Embryonic facial prominence (tissue), 1 donor: ENCODE measurements around the gene GPR179.

Experiments used
- DNase-seq: peaks from one replicate; pipeline ENCODE4 v3.0.0-alpha.2; 2016; ENCODE audit errors: extremely low spot score

Gene GPR179, protein sequence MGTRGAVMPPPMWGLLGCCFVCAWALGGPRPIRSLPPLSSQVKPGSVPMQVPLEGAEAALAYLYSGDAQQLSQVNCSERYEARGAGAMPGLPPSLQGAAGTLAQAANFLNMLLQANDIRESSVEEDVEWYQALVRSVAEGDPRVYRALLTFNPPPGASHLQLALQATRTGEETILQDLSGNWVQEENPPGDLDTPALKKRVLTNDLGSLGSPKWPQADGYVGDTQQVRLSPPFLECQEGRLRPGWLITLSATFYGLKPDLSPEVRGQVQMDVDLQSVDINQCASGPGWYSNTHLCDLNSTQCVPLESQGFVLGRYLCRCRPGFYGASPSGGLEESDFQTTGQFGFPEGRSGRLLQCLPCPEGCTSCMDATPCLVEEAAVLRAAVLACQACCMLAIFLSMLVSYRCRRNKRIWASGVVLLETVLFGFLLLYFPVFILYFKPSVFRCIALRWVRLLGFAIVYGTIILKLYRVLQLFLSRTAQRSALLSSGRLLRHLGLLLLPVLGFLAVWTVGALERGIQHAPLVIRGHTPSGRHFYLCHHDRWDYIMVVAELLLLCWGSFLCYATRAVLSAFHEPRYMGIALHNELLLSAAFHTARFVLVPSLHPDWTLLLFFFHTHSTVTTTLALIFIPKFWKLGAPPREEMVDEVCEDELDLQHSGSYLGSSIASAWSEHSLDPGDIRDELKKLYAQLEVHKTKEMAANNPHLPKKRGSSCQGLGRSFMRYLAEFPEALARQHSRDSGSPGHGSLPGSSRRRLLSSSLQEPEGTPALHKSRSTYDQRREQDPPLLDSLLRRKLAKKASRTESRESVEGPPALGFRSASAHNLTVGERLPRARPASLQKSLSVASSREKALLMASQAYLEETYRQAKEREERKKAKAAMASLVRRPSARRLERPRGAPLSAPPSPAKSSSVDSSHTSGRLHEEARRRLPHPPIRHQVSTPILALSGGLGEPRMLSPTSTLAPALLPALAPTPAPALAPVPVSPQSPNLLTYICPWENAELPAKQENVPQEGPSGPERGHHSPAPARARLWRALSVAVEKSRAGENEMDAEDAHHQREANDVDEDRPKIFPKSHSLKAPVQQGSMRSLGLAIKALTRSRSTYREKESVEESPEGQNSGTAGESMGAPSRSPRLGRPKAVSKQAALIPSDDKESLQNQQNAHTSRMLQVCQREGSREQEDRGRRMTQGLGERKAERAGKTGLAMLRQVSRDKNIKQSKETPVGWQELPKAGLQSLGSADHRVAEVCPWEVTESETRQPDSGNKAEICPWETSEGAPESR (N-terminal part only)

DNA sequence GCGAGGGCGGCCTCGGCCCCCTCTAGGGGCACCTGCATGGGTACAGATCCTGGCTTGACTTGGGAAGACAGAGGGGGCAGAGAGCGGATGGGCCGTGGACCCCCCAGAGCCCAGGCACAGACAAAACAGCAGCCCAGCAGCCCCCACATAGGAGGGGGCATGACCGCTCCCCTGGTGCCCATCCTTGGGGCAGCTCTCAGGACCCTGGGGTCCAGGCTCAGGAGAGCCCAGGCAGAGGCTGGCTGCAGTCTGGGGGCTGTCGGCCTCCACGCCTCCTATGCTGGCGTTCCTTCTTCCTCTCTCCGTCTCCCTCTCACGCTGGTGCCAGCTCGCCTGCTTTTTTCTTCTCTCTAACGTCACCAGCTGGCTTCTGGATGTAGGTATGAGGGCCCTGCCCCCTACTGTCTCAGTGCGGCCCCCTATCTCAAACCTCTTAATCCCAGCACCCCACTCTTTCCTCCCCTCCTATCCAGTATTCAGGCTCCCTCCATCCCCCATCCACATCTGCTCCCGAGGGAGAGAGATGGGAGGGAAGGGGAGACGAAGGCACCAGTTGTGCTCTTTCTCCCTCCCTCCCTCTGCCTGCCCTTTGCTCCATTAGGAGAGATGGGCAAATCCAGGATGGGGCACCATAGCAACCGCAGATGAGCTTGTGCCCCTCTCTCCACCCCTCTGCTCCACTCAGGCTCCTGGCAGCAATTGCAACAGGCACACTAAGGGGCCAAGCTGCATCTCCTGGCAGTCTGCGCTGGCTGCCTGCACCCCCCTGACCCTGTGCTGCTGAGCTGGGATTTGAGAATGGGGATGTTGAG is at the start of gene GPR179:
GPR179 (minus strand) TSS at position 349 of the 812 bp plus-strand sequence; CDS start at position 182, 167 bp downstream.
- DNase-seq = no peak

DNA sequence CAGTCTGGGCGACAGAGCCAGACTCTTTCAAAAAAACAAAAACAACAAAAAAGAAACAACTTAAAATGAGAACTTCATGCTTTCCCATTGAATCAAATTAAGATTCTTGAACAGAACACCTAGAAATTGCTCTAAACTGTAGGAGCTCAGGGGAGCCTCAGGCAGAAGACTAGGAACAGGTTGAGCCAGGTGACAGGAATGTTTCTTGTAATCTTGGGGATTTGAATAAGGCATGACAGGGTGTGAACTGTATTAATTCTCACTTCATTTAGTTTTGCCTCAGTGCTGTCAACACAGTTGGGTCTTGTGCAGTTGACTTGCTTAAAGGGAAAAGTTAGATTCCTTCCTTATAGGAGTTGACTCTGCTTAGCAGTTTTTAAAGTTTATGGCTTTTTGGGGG is 35.7 kb upstream of the GPR179 start:
- DNase-seq = no peak

DNA sequence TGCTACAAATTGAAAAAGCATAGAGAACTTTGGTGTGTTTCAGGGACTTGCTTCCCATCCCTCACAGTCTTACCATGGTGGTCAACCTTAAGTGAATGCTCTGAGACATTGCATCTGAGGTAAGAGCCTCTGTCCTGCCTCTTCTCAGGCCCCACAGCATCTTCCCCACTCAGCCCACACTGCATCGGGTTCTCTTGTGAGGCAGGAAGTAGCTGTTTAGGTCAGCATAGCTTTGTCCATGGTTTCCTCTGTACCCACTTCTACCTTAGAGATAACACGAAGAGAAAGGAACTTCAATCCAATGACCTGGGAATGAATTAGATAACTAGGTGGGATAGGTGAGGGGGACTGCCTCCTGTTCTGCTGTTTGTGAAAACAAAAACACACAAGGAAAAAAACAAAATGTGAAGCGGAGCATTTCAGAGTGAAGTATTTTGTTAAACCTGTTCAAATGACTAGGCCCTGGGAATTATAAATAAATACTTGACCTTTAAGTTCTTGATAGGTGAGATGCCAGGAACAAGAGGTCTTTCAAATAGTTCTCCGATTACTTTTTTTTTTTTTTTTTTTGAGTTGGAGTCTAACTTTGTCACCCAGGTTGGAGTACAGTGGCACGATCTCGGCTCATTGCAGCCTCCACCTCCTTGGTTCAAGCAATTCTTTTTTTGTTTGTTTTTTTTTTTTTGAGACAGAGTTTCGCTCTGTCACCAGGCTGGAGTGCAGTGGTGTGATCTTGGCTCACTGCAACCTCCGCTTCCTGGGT is 25.5 kb upstream of the GPR179 start:
- no peak for DNase-seq

DNA sequence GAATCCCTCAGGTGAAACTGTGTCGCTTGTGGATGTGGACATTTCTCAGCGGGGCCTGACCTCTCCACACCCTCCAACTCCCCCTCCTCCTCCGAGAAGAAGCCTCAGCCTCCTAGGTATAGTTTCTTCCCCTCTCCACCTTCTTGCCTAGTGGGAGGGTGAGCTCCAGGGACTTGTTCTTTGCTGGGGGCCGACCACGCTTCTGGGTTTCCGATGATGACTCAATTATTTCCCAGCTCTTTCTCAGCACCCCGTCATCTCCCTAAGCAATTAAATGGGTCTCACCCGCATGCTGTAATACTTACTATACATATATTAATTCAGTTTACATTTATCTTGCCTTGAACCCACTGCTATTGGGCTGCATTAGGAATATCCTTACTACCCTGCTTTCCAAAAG is 21.0 kb upstream of the GPR179 start:
- no peak for DNase-seq

DNA sequence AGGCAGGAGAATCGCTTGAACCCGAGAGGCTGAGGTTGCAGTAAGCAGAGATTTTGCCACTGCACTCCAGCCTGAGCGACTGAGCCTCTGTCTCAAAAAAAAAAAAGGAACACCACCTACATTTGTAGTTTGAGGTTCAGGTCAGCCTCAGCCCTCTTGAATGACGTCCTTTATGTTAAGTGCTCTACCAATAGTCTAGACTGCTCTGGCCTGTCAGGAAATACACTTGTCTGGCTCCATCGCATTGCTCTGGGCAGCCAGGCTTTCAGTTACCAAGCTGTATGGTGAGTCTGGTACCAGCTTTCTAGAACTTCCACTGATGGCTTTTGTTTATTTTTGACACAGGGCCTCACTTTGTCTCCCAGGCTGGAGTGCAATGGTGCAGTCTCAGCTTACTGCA is 19.3 kb upstream of the GPR179 start:
- DNase-seq = no peak

DNA sequence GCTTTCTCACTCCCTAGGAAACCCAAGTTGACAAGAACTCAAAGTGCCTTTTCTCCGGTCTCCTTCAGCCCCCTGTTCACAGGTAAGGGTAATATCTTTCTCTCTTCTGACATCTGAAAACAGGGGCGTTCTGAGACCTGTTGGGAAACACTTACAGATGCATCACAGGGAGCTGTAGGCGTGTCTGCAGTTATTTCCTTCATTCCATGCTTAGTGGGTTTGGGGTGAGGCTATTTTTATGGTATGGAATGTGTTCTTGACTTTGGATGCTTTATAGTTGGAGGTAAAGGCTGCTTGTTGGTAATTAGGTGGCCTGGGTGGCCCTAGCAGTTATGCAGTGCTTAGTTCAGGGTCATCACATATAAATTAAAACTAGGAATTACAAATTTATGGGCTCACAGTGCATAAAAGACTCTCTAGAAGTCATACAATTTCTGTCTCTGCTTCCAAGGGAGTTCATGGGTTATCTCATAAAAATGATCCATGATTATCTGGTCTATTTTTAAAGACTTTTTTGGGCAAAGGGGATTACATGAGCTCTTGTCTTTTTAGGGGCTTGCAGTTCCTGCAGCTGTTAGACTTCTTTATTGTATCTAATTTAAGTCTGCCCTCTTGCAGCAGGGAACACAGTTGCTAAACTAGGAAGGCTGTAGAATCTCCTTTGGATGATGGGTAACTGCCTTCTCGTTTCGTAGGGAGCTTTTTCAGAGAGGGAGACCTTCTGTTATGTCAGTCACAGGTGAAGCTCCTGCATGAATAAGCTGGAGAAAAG is 18.1 kb upstream of the GPR179 start:
- no peak for DNase-seq

DNA sequence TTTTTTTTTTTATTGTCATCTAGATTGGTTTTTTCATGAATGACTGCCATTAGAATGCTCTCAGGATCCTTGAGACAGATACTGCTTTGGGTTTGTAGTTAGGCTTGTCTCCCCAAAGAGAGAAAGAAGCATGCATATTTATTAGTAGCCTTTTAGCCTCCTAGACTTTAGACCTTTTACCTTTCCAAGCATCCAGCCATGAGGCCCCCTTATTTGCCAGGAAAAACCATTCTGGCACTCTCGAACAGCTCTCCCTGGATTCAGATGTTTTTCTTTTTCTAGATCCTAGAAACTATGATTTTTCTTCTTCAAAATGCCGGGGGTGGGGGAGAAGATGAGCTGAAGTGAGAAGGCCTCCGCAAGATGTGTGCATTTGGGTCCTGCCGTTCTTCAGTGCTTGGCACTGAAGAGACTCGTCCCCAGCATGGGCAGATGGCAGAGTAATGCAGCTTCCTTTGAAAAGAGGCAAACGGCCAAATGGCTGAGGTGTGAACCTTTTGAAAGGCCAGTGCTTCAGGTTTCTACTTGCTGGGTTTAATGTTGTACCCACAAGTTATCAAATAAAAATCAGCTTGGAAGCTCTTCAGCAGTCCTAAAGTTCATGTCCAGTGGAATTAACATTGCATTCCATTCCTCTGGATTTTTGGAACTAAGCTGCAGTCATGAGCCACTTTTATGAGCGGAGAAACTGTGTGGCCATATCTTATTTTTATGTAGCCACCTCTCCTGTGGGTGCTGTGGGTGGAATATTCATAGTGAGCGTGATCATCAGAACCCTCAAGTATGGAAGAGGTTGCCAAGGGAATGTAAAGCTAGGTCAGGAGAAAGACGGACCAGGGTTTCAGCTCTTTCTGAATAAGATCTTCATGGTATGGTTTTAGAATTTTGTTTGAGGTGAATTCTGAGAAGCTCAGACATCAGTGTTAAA is 15.1 kb upstream of the GPR179 start:
- no peak for DNase-seq

DNA sequence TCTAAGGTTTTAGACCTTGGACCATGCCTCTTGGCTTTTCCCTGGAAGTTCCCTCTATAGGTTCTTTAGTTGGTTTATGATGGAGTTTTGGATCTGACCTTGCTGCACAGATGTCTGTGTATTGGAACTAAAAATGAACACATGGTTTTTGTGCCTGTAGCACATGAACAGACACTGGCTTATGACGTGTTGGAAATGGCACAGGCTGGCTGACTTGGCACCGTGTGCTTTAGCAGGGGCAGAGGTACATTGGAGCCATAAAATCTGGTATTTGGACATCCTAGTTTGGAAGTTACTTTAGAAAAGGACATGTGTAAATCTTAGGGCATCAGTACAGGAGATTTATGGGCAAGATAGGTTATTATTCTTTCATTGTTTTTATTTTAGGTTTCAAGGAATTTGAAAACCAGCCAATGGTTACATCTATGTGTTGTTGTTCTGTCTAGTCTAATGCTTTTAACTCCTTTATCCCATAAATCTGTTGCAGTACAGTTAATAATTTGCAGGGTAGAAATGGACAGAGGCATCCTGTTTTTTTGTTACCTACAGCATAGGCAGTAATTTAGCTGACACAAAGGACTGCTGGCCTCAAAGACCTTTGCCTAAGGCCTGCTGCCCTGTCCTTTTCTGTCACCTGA is 13.8 kb upstream of the GPR179 start:
- DNase-seq = no peak

DNA sequence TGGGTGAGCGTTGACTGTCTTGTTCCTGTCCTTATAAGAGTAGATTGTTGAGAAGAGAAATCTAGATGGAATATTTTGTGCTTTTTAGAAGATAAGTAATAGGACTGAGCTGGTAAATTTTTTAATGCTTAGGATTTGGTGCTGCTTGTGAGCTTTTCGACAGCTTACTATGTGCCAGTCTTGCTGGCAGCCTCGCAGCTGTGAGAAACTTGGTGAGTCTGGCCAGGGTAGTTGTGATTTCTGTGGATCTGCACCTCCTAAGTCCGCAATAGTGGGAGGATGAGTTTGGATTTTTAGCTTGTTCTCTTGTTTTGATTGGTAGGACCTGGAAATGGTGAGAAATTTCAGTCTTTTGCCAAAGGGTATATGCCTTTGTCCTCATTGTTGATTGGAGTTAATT is 11.5 kb upstream of the GPR179 start:
- no peak for DNase-seq

DNA sequence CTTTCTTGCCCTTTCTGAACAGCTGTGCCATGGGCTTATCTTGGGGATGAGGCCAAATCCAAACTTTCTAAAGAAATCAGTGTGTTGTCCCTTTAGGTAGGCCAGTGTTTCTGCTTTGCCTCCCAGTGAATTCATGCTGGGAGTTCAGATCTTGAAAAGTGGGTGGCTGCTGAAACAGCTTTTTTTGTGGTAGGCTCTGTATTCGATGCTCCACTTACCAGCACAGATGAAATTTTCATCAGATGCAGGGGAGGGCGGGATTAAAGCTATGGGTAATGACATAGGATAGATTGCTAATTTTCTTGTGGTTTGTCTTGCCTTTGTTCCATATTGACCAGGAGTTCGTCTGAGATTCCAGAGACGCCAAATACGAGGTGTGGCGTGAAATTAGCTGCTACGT is 10.7 kb upstream of the GPR179 start:
- no peak for DNase-seq

DNA sequence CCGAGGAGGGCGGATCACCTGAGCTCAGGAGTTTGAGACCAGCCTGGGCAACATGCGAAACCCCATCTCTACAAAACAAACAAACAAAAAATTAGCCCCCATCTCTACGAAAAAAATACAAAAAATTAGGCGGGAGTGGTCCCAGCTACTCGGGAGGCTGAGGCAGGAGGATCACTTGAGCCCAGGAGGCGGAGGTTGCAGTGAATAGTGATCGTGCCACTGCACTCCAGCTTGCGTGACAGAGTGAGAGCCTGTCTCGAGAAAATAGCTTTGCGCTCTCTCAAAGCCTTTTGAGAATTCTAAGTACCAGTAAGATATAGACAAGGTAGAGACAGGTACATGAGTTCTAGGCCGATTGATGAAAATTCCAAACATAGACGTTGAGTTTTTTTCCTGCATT is 9.9 kb upstream of the GPR179 start:
- no peak for DNase-seq

DNA sequence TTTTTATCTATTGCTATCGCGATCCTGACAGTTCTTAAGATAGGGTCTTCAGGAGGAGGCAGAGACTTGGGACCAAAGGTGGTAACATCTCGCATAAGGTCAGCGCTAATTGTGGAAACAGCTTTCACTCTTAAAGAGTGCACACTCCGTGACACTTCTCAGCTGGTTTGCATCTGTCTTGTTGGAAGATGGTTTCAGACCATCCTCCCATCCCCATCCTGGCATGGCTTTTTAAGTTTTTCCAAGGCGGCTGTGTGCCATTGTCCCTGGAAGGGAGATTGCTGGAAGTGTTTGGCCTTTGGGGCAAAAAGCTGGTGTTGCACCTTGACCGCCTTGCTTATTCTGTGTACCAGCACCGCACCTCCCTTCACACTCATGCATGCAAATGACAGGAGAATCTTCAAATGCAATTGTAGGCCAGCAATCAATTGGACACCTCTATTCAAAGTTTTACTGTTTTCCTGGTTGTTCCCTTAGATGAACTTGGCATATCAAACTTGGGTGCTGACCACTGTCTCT is 9.4 kb upstream of the GPR179 start:
- DNase-seq = no peak

DNA sequence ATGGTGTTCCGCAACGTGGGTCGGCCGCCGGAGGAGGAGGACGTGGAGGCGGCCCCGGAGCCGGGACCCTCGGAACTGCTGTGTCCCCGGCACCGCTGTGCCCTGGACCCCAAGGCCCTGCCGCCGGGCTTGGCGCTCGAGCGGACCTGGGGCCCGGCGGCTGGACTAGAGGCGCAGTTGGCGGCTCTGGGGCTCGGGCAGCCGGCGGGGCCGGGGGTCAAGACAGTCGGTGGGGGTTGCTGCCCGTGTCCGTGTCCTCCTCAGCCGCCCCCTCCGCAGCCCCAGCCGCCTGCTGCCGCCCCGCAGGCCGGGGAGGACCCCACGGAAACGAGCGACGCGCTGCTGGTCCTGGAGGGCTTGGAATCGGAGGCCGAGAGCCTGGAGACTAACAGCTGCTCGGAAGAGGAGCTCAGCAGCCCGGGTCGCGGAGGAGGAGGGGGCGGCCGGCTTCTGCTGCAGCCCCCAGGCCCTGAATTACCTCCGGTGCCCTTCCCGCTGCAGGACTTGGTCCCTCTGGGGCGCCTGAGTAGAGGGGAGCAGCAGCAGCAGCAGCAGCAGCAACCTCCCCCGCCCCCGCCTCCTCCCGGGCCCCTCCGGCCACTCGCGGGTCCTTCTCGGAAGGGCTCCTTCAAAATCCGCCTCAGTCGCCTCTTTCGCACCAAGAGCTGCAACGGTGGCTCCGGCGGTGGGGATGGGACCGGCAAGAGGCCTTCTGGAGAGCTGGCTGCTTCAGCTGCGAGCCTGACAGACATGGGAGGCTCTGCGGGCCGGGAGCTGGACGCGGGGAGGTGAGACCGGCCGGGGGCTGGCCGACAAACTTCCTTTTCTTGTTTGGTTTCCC is 8.7 kb upstream of the GPR179 start:
- no peak for DNase-seq

DNA sequence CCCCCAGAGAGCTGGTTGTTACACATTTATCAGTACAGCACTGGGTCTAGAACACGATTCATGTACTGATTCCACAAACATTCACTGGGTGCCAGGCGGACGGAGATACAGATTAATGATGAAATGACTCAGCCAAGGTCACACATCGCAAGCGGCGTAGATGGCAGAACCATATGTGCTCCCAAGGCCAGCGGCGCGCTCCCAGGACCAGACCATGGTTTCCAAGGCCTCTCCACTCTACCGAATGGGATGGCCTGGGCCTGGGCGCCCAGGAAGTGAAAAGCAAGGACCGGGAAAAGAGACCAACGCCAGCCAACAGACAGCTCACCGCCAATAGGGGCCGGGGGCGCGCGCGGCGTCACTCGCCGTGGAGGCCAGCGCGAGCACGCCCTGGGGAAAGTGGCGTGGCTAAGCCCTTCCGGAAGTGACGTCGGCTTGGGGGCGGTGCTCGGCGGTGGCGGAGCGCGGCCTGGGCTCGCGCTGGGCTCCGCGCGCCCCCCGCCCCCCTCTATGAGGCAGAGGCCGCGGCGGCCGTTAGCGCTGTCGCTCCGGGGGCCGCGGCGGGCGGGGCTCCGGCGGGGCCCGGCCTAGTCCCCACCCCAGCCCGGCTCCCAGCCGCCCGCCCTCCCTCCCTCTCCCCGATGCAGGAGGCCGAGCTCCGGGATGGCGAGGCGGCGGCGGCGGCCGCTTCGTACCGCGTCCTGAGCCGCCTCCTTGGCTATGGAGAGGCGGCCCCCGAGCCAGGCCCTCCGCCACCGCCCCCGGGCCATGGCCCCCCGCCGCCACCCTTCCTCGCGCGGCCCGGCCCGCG is 7.9 kb upstream of the GPR179 start, which contains the start of gene SOCS7:
SOCS7 (plus strand) TSS at position 433 of the 811 bp plus-strand sequence; CDS start at position 642, 209 bp downstream.
- peak; percentile 80 for DNase-seq

DNA sequence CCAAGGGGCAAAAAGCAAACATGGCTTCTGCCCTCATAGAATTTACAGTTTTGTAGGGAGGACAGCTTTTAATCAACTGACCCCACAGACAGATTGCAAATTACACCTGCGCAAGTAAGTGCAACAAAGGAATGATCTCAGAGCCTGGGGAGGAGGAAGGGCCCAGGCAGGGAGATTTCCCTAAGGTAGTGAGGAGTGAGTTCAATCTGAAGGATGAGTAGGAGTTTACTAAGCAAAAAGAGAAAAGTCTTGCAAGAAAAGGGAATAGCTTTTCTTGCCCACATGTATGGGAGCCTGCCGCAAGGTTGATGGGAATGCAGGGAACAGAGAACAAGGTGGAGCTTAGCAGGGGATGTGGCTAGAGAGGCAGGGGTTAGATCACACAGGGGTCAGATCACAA is 6.3 kb upstream of the GPR179 start:
- DNase-seq = no peak
